ENCODE data around the gene MRI1. TPM values are rescaled to one million over a fixed set of nuclear protein-coding genes. Genes with fewer than 3 reads are reported as not detected.
A peak's percentile ranks its signal among the peaks of the same experiment; 100 is the strongest.

MRI1 gene
- total RNA-seq, 6 experiments from 2014 or later = 14.5 to 30.5 (median 24.1) TPM

- H3K9me3 ChIP-seq = no peaks in the 10 kb centered on the region
- TF ChIP-seq, protein P1, sequence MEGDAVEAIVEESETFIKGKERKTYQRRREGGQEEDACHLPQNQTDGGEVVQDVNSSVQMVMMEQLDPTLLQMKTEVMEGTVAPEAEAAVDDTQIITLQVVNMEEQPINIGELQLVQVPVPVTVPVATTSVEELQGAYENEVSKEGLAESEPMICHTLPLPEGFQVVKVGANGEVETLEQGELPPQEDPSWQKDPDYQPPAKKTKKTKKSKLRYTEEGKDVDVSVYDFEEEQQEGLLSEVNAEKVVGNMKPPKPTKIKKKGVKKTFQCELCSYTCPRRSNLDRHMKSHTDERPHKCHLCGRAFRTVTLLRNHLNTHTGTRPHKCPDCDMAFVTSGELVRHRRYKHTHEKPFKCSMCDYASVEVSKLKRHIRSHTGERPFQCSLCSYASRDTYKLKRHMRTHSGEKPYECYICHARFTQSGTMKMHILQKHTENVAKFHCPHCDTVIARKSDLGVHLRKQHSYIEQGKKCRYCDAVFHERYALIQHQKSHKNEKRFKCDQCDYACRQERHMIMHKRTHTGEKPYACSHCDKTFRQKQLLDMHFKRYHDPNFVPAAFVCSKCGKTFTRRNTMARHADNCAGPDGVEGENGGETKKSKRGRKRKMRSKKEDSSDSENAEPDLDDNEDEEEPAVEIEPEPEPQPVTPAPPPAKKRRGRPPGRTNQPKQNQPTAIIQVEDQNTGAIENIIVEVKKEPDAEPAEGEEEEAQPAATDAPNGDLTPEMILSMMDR (IDR thresholded peaks at IDR 0.05) = no peak
- no peak for TF ChIP-seq POLR2A (IDR thresholded peaks at IDR 0.05)
- intact Hi-C loops (cut with DNase I) = no loop called here
- ATAC-seq (peak; percentile 100), DNase-seq (peak; percentile 96 to 97 (median 97))
- WGBS (ENCODE audit: insufficient coverage, low coverage, low lambda C conversion rate, missing lambda C conversion rate) = 2% methylated on average over 25 of the region's 39 CpGs
- H3K27ac ChIP-seq = peak overlapping the region; percentile 42 to 69 (median 67)
- H3K4me1 ChIP-seq = peaks cover 0 to 6% (median 3%) of the 10 kb centered on the region in 4 donors
- no peaks in the 10 kb centered on the region for H3K27me3 ChIP-seq
- no peaks in the 10 kb centered on the region for H3K36me3 ChIP-seq
- peak overlapping the region; percentile 36 to 58 (median 57) for H3K4me3 ChIP-seq
Observed at GRCh38 chr19:13731147-13731964, 33.0 kb upstream of the MRI1 start.

- 89% methylated on average over 6 of the region's 8 CpGs for WGBS (ENCODE audit: insufficient coverage, low coverage, low lambda C conversion rate, missing lambda C conversion rate)
- no peak overlapping the region for H3K27ac ChIP-seq
- peak overlapping the region in 1 of 3 donors; percentile 57 for H3K4me3 ChIP-seq
Observed at GRCh38 chr19:13732337-13732736, 32.0 kb upstream of the MRI1 start.

DNA sequence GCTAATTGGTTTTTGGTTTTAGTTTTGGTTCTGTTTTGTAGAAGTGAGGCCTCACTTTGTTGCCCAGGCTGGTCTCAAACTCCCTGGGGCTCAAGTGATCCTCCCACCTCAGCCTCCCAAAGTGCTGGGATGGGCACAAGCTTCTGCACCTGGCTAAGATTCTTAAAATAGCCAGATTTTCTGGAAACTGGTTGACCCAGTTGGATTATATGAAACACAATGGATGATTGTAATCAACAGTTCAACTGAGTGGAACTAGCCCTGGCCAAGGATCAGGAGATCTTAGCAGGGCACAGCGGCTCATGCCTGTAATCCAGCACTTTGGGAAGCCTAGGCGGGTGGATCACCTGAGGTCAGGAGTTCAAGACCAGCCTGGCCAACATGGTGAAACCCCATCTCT is 29.6 kb upstream of the MRI1 start:
- no peaks in the 10 kb centered on the region for H3K9me3 ChIP-seq
- H3K4me3 ChIP-seq = no peak overlapping the region
- H3K27ac ChIP-seq = no peak overlapping the region
- no peaks in the 10 kb centered on the region for H3K27me3 ChIP-seq
- ATAC-seq = no peak
- no peaks in the 10 kb centered on the region for H3K36me3 ChIP-seq
- TF ChIP-seq, protein P1 (IDR thresholded peaks at IDR 0.05) = no peak
- TF ChIP-seq POLR2A (IDR thresholded peaks at IDR 0.05) = no peak
- intact Hi-C loops (cut with DNase I) = no loop called here
- peaks cover 0 to 6% (median 3%) of the 10 kb centered on the region in 4 donors for H3K4me1 ChIP-seq
- 100% methylated on average over 1 of the region's 2 CpGs for WGBS (ENCODE audit: insufficient coverage, low coverage, low lambda C conversion rate, missing lambda C conversion rate)
- no peak for DNase-seq

More at GRCh38 chr19:13732337-13732736, 32.0 kb upstream of the MRI1 start:
- TF ChIP-seq POLR2A (IDR thresholded peaks at IDR 0.05) = no peak
- TF ChIP-seq, protein P1 (IDR thresholded peaks at IDR 0.05) = no peak
- intact Hi-C loops (cut with DNase I) = no loop called here
- Histone ChIP-seq H3K4me1 (peaks cover 0 to 6% (median 3%) of the 10 kb centered on the region in 4 donors), H3K9me3 (no peaks in the 10 kb centered on the region), H3K36me3 (no peaks in the 10 kb centered on the region), H3K27me3 (no peaks in the 10 kb centered on the region)
- no peak for DNase-seq
- ATAC-seq = no peak

GRCh38 chr19:13738073-13738472 is 26.2 kb upstream of the MRI1 start:
- Histone ChIP-seq H3K4me1 (no peaks in the 10 kb centered on the region), H3K9me3 (no peaks in the 10 kb centered on the region), H3K27ac (no peak overlapping the region), H3K36me3 (no peaks in the 10 kb centered on the region), H3K4me3 (no peak overlapping the region), H3K27me3 (no peaks in the 10 kb centered on the region)
- WGBS (ENCODE audit: insufficient coverage, low coverage, low lambda C conversion rate, missing lambda C conversion rate) = no CpG with 5 or more reads among the region's 1 CpG
- intact Hi-C loops (cut with DNase I) = no loop called here
- no peak for TF ChIP-seq POLR2A (IDR thresholded peaks at IDR 0.05)
- TF ChIP-seq, protein P1 (IDR thresholded peaks at IDR 0.05) = no peak
- ATAC-seq = no peak
- DNase-seq = no peak

Data from right lobe of liver (tissue), 6 donors.